Measurements from ENCODE around the gene NRBF2.
"Not testable (repeated sequence)": the region's sequence is repeated elsewhere in the genome, so short reads cannot be mapped to it uniquely, and the experiment has no call there.

NRBF2 gene

GRCh38 chr10:63133056-63133820, at the start of gene NRBF2:
NRBF2 (plus strand) TSS chr10:63133328; CDS start chr10:63133471, 143 bp downstream.
- peak; percentile 87 to 95 for DNase-seq

- not testable (repeated sequence) for DNase-seq
These were observed 49.7 kb upstream of the NRBF2 start for GRCh38 chr10:63083406-63083805.

DNA sequence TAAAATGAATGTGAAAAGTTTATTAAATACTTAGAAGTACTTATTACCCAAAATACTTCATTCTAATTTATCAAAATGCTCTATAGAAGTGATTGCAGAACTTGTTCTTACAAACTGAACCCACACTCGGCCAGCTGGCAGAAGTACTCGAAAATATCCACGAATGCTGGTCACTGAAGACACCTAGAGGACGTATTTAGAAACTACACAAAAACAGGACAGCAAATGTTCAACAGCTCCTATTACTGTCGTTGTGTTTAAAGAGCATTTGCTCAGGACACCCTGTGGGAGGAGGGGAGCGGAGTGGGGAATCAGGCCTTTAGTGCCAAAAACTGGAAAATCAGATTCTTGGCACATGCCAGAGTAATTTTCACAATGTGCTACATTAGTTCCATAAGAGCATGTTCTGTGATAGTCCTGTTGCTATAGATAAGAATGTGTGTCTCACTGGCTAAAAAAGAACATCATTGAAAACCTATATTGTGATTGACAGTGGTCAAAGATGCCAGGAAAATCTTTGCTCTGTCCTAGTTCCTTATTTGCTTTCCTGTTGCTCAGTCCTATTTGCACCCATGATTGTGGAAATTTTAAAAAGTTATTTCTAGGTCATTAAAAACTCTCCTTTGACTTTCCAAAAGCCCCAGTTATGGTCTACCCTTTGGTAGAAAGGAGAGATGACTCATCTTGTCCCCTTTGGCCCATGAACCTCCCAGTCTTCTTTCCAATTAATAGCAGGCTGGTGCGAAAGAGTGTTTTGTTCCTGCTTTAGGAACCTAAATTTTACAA, 49.0 kb upstream of the NRBF2 start:
- peak; percentile 36 to 66 for DNase-seq

GRCh38 chr10:63084690-63085382, 48.3 kb upstream of the NRBF2 start:
- no peak for DNase-seq

- DNase-seq: no peak
These were observed 39.9 kb upstream of the NRBF2 start for GRCh38 chr10:63093227-63093626.

DNA sequence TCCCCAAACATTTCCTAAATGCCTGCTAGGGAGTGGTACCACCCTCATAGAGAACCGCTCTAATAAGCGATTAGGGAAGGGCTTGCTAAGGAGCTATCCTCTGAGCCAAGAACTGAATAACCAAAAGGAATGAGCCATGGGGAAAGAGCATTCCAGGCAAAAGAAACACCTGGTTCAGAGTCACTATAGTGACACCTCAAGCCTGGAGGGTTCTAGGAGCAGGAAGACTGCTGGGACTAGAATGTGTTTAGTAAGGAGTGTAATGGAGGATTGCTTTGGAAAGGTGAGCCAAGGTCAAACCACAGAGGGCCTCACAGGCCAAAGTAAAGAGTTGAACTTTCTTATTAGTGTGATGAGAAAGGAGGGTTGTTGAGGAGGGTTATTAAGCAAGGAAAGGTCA, 38.7 kb upstream of the NRBF2 start:
- DNase-seq: no peak

- DNase-seq: no peak
These were observed 38.2 kb upstream of the NRBF2 start for GRCh38 chr10:63094881-63095280.

DNA sequence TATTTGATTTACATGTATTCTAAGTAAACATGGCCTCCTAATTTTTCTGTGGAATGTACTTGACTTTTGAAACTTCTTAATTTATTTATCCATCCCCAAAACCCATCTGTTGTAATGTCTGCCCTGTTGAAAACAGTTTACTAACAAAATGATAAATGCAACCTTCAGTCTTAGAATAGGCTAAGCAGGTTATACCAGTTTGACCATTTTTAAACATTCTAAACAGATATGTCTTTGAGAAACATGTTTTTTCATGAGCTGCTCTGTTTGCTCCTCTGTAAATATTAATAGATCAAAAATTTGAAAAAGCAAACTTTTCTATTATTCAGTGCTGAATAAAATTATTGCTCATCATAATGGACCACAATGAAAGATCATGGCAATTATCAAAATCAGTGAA, 33.4 kb upstream of the NRBF2 start:
- no peak for DNase-seq

DNA sequence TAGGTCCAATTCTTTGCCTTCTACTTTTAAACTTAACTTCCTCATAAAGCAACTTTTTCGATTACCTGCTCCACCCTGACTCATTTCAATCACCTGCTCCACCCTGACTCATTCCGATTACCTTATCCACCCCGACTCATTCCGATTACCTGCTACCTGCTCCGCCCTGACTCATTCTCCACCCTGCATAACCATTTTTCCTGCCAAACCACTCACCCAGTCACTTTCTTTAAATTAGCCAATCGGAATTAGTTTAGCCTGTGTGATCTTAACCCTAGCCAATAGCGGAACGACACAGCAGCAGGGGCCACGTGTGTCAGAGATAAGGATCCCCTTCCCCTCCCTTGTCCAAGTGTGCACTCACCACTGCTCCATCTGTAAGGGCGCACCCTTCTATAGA, 32.0 kb upstream of the NRBF2 start:
- not testable (repeated sequence) for DNase-seq

GRCh38 chr10:63102279-63102883, 30.7 kb upstream of the NRBF2 start:
- not testable (repeated sequence) for DNase-seq

DNA sequence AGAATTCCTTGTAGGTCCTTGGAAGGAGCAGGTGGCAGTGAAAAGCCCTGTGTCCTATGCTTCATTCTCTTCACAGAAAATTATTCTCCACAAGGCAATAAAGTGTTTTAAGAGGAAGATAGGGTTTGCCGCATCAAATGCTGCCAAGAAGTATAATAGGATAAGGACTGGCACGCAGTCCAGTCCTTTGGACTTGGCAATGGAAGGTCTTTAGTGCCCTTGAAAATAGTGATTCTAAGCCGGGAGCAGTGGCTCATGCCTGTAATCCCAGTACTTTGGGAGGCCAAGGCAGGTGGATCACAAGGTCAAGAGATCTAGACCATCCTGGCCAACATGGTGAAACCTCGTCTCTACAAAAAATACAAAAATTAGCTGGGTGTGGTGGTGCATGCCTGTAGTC, 29.9 kb upstream of the NRBF2 start:
- not testable (repeated sequence) for DNase-seq

- DNase-seq: no peak
These were observed 29.1 kb upstream of the NRBF2 start for GRCh38 chr10:63103971-63104409.

- DNase-seq: no peak
These were observed 27.7 kb upstream of the NRBF2 start for GRCh38 chr10:63105225-63106110.

DNA sequence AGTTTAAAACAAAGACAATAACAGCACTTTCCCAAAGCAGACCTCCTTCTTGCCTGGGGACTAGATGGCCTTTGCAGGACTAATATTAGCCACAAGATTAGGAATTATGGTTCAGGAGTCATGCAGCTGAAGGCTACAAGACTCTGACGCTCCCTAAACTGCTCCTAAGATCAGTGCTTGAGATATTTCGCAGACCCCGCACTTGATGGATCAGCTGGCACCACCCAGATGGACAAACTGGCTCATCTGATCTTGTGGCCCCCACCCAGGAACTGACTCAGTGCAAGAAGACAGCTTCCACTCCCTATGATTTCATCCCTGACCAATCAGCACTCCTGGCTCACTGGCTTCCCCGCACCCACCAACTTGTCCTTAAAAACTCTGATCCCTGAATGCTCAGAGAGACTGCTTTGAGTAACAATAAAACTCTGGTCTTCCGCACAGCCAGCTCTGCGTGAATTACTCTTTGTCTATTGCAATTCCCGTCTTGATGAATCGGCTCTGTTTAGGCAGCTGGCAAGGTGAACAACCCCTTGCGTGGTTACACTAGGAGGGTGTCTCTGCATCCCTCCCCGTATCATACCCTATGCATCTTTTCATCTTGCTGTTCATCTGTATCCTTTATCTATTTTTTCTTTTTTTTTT, 26.9 kb upstream of the NRBF2 start:
- DNase-seq: no peak

GRCh38 chr10:63107943-63108437, 25.1 kb upstream of the NRBF2 start:
- no peak for DNase-seq

DNA sequence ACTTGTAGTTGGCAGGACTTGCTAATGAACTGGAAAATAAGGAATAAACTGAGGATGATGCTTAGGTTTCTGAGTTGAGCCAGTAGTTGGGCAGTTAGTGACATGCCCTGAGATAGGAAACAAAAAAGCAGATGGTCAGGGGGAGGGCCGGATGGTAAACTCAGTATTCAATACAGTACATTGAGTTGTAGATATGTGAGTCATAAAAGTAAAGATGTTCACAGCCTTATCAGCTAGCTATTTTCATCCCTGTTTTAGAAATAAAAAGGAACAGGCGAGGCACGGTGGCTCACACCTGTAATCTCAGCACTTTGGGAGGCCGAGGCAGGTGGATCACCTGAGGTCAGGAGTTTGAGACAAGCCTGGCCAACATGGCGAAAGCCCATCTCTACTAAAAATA, 22.2 kb upstream of the NRBF2 start:
- DNase-seq: no peak

- peak in 1 of 2 experiments; percentile 49 for DNase-seq
These were observed 18.9 kb upstream of the NRBF2 start for GRCh38 chr10:63114031-63114814.

- peak in 1 of 2 experiments; percentile 34 for DNase-seq
These were observed 17.3 kb upstream of the NRBF2 start for GRCh38 chr10:63115732-63116383.

GRCh38 chr10:63116452-63117072, 16.6 kb upstream of the NRBF2 start:
- DNase-seq: no peak
